ENCODE data around the gene GTF3C2. TPM values are rescaled to one million over a fixed set of nuclear protein-coding genes. Genes with fewer than 3 reads are reported as not detected.

GTF3C2 gene, protein sequence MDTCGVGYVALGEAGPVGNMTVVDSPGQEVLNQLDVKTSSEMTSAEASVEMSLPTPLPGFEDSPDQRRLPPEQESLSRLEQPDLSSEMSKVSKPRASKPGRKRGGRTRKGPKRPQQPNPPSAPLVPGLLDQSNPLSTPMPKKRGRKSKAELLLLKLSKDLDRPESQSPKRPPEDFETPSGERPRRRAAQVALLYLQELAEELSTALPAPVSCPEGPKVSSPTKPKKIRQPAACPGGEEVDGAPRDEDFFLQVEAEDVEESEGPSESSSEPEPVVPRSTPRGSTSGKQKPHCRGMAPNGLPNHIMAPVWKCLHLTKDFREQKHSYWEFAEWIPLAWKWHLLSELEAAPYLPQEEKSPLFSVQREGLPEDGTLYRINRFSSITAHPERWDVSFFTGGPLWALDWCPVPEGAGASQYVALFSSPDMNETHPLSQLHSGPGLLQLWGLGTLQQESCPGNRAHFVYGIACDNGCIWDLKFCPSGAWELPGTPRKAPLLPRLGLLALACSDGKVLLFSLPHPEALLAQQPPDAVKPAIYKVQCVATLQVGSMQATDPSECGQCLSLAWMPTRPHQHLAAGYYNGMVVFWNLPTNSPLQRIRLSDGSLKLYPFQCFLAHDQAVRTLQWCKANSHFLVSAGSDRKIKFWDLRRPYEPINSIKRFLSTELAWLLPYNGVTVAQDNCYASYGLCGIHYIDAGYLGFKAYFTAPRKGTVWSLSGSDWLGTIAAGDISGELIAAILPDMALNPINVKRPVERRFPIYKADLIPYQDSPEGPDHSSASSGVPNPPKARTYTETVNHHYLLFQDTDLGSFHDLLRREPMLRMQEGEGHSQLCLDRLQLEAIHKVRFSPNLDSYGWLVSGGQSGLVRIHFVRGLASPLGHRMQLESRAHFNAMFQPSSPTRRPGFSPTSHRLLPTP
- total RNA-seq (22.3 TPM), polyA plus RNA-seq (ENCODE audit: insufficient read depth in 1 of 8, insufficient read length in 8 of 8, low replicate concordance in 1 of 8) (10 to 100 TPM; 28.7 to 38.7 (median 31.6) TPM)
- long read RNA-seq, donor 1: 0 reads
- long read RNA-seq, donor 2: 0 reads
- long read RNA-seq, donor 3: 0 reads
- long read RNA-seq, donor 4: 0 reads
- long read RNA-seq, donor 5, partial matches to known transcripts: 0 of 5 reads
- long read RNA-seq, donor 5, other reads (novel, unspliced or antisense): 0 of 5 reads
- long read RNA-seq, donor 6, partial matches to known transcripts: 0 of 3 reads
- long read RNA-seq, donor 6, other reads (novel, unspliced or antisense): 0 of 3 reads
- long read RNA-seq, donor 7: 0 reads
- long read RNA-seq, donor 8: 0 reads
- long read RNA-seq, donor 9, partial matches to known transcripts: 0 of 1 reads
- long read RNA-seq, donor 9, other reads (novel, unspliced or antisense): 0 of 1 reads
- long read RNA-seq, donor 10, partial matches to known transcripts: 12 of 14 reads
- long read RNA-seq, donor 10, other reads (novel, unspliced or antisense): 0 of 14 reads
- long read RNA-seq, donor 11, partial matches to known transcripts: 0 of 1 reads
- long read RNA-seq, donor 11, other reads (novel, unspliced or antisense): 0 of 1 reads

DNA sequence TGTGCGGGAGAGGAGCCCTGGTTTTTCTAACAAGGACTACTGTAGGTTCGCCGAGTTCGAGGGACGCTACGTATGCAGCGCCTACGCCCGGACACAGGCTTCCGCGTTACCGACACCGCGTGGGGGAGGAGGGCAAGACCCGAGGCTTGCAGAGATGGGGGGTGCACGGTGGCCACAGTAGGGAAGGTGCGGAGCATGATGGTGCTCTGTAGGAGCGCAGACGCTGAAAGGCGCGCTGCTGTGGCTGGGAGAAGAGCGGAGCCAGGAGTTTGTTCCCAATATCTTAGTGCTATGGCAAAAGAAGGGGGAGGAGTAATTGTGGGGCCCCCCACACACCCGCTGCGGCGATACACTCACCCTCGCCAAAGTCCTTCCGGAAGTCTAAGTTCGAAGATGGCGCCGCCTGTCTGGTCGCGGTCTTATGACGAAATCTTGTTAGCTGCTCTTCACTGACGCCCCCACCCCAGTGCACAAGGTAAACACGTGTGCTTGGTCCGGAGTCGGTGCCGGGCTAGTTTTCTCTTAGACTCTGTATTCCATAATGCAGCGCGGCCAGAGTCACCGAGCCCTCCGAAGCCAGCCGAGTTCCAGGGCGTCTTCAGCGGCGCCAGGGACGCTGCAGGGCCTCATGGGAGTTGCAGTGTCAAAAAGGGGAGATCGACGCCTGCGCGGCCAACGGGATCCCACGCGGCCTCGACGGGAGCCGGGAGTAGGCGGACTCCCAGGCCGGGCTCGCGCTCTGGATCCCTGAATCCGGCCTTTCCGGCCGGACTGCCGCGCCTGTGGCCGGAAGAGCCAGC, at the start of gene GTF3C2:
GTF3C2 (minus strand) TSS at position 383 of the 800 bp plus-strand sequence. CDS start 13,210 bp downstream, outside the sequence.
- Histone ChIP-seq H3K9me3 (replicated peaks; ENCODE audit: control insufficient read depth, low read depth, low read length) (no peaks in the 10 kb centered on the region), H3K27ac (ENCODE audit: low read length) (peak within 1 kb of the TSS; percentile 95), H3K27me3 (ENCODE audit: control insufficient read depth, insufficient read depth, low read length) (no peaks in the 10 kb centered on the region), H3K4me1 (ENCODE audit: control insufficient read depth, insufficient read depth, low read length) (peaks cover 17% of the 10 kb centered on the region), H3K4me3 (ENCODE audit: low read length) (peak within 1 kb of the TSS; percentile 84), H3K36me3 (ENCODE audit: control insufficient read depth, insufficient read depth, low read length) (no peaks in the 10 kb centered on the region)
- peak; percentile 99 for DNase-seq
- under 1% methylated on average over 67 of the region's 67 CpGs for WGBS (ENCODE audit: insufficient coverage)

DNA sequence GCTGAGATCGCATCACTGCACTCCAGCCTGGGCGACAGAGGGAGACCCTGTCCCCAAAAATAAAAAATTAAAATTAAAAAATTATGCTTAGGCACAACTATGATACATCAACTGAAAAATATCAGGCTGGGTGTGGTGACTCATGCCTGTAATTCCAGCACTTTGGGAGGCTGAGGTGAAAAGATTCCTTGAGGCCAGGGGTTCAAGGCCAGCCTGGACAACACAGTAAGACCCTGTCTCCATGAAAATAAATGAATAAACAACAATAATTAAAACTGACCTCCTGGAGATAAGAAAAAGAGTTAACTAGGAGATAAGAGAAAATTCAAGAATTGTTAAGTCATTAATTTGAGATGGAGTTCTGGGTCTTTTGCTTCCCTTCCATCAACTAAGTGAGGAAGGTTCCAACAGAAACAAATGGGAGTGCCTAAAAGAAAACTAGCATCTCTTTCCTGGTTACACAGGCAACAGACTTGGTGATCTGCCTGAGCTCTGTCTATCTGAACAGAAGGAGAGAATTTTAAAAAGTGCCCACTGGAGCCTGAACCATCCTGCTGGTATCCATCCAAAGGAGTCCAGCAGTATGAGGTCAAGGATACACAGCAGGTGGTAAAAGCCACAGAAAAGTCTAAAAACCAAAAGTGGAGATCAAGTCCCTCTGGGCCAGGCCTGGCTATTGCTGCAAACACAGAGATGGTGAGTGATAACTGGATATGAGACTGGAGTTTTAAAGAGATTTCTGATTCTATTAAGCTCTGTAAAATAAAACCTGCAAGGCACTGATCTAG, 44.0 kb upstream of the GTF3C2 start:
- H3K27me3 ChIP-seq (ENCODE audit: control insufficient read depth, insufficient read depth, low read length): no peaks in the 10 kb centered on the region
- no peak overlapping the region for H3K27ac ChIP-seq (ENCODE audit: low read length)
- H3K36me3 ChIP-seq (ENCODE audit: control insufficient read depth, insufficient read depth, low read length): peaks cover 2% of the 10 kb centered on the region
- WGBS (ENCODE audit: insufficient coverage): no CpG with 5 or more reads among the region's 2 CpGs
- H3K4me3 ChIP-seq (ENCODE audit: low read length): no peak overlapping the region
- H3K9me3 ChIP-seq (replicated peaks; ENCODE audit: control insufficient read depth, low read depth, low read length): no peaks in the 10 kb centered on the region
- DNase-seq: no peak
- no peaks in the 10 kb centered on the region for H3K4me1 ChIP-seq (ENCODE audit: control insufficient read depth, insufficient read depth, low read length)

DNA sequence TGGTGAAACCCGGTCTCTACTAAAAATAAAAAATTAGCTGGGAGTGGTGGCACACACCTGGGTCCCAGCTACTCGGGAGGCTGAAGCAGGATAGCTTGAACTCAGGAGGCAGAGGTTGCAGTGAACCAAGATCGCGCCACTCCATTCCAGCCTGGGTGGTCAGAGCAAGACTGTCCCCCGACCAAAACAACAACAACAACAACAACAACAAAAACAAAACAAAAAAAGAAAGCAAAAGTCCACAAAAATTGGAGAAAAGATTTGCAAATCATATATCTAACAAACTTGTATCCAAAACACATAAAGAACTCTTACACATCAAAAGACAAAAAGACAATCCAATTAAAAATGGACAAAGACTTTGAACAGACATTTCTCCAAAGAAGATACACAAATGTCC, 42.4 kb upstream of the GTF3C2 start:
- no peak overlapping the region for H3K4me3 ChIP-seq (ENCODE audit: low read length)

DNA sequence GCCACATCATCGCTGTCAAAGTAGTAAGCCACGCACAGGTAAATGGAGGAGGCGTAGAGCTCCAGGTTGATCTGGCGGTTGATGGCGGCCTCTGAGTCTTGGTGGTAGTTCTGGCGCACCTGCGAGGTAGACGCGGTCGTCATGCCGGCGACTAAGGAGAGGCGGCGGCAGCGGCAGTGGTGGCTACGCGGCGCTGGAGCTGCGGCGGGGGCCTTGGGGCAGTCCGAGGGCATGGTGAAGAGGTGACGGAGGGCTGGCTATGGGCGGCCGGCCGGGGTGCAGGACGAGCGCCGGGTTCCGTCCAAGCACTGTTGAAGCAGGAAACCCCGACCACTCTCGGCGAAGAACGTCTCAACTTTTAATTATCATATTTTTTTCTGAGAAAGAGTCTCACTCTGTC, 36.7 kb upstream of the GTF3C2 start:
- no peak overlapping the region for H3K27ac ChIP-seq (ENCODE audit: low read length)
- no peaks in the 10 kb centered on the region for H3K4me1 ChIP-seq (ENCODE audit: control insufficient read depth, insufficient read depth, low read length)
- peaks cover 5% of the 10 kb centered on the region for H3K36me3 ChIP-seq (ENCODE audit: control insufficient read depth, insufficient read depth, low read length)
- H3K9me3 ChIP-seq (replicated peaks; ENCODE audit: control insufficient read depth, low read depth, low read length): no peaks in the 10 kb centered on the region
- H3K4me3 ChIP-seq (ENCODE audit: low read length): no peak overlapping the region
- H3K27me3 ChIP-seq (ENCODE audit: control insufficient read depth, insufficient read depth, low read length): no peaks in the 10 kb centered on the region
- 94% methylated on average over 26 of the region's 33 CpGs for WGBS (ENCODE audit: insufficient coverage)
- no peak for DNase-seq

More for the DNA sequence above, 42.4 kb upstream of the GTF3C2 start:
- Histone ChIP-seq H3K36me3 (ENCODE audit: control insufficient read depth, insufficient read depth, low read length) (no peaks in the 10 kb centered on the region), H3K27ac (ENCODE audit: low read length) (no peak overlapping the region), H3K27me3 (ENCODE audit: control insufficient read depth, insufficient read depth, low read length) (no peaks in the 10 kb centered on the region), H3K4me1 (ENCODE audit: control insufficient read depth, insufficient read depth, low read length) (no peaks in the 10 kb centered on the region), H3K9me3 (replicated peaks; ENCODE audit: control insufficient read depth, low read depth, low read length) (no peaks in the 10 kb centered on the region)
- no peak for DNase-seq
- WGBS (ENCODE audit: insufficient coverage): no CpG with 5 or more reads among the region's 5 CpGs

DNA sequence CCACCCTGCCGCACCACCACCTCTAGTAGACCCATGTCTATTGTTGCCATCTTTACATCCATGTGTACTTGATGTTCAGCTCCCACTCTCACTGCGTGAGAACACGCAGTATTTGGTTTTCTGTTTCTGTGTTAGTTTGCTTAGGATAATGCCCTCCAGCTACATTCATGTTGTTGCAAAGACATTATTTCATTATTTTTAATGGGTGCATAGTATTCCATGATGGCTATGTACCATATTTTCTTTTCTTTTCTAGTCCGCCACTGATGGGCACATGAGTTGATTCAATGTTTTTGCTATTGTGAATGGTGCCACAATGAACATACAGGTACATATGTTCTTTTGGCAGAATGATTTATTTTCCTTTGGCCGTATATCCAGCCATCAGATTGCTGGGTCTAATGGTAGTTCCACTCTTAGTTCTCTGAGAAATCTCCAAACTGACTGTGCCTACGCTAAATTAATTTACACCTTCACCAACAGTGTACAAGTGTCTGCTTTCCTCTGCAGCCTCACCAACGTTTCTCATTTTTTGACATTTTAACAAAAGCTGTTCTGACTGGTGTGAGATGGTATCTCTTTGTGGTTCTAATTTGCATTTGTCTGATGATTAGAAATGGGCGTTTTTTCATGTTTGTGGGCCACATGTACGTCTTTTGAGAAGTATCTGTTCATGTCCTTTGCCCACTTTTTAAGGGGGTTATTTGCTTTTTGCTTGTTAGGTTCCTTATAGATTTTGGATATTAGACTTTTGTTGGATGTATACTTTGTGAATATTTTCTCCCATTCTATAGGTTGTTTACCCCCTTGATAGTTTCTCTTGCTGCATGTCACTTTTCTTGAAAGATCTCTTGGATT, 34.5 kb upstream of the GTF3C2 start:
- Histone ChIP-seq H3K36me3 (ENCODE audit: control insufficient read depth, insufficient read depth, low read length) (peaks cover 7% of the 10 kb centered on the region), H3K4me1 (ENCODE audit: control insufficient read depth, insufficient read depth, low read length) (no peaks in the 10 kb centered on the region), H3K27me3 (ENCODE audit: control insufficient read depth, insufficient read depth, low read length) (no peaks in the 10 kb centered on the region), H3K27ac (ENCODE audit: low read length) (no peak overlapping the region), H3K9me3 (replicated peaks; ENCODE audit: control insufficient read depth, low read depth, low read length) (no peaks in the 10 kb centered on the region), H3K4me3 (ENCODE audit: low read length) (no peak overlapping the region)
- no peak for DNase-seq
- whole genome bisulfite sequencing (ENCODE audit: insufficient coverage): 100% methylated on average over 1 of the region's 9 CpGs

DNA sequence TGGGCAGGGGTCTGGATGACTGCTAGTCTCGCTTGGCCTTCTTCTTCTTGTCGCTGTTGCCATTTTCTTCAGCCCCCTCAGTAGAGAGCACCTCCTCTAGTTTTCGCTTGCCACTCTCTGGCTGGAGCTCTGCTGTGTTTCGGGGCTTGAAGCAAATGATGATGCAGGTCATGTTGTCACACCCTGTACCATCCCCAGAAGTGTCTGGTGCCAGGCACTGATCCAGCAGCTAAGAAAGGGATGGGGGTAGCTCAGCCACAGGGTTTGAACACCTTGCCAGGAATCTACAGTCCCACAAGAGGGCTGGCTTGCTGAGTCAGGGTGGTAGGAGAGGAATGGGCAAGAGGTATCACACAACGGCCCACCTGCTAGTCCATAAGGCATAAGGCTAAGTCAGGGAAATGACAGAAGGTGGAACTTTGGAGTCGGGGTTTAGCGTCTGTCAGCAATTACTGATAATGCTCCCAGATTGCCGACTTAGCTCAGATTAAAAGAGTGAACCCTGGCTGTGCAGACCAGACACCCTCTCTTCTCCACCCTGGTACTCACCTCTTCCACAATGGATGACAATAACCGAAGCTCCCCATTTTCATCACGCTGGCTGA, 25.1 kb upstream of the GTF3C2 start:
- H3K36me3 ChIP-seq (ENCODE audit: control insufficient read depth, insufficient read depth, low read length): peaks cover 64% of the 10 kb centered on the region
- WGBS (ENCODE audit: insufficient coverage): 89% methylated on average over 5 of the region's 10 CpGs
- H3K27me3 ChIP-seq (ENCODE audit: control insufficient read depth, insufficient read depth, low read length): no peaks in the 10 kb centered on the region
- peak; percentile 25 for DNase-seq
- peaks cover 19% of the 10 kb centered on the region for H3K4me1 ChIP-seq (ENCODE audit: control insufficient read depth, insufficient read depth, low read length)
- no peaks in the 10 kb centered on the region for H3K9me3 ChIP-seq (replicated peaks; ENCODE audit: control insufficient read depth, low read depth, low read length)
- peak overlapping the region; percentile 95 for H3K27ac ChIP-seq (ENCODE audit: low read length)
- no peak overlapping the region for H3K4me3 ChIP-seq (ENCODE audit: low read length)

DNA sequence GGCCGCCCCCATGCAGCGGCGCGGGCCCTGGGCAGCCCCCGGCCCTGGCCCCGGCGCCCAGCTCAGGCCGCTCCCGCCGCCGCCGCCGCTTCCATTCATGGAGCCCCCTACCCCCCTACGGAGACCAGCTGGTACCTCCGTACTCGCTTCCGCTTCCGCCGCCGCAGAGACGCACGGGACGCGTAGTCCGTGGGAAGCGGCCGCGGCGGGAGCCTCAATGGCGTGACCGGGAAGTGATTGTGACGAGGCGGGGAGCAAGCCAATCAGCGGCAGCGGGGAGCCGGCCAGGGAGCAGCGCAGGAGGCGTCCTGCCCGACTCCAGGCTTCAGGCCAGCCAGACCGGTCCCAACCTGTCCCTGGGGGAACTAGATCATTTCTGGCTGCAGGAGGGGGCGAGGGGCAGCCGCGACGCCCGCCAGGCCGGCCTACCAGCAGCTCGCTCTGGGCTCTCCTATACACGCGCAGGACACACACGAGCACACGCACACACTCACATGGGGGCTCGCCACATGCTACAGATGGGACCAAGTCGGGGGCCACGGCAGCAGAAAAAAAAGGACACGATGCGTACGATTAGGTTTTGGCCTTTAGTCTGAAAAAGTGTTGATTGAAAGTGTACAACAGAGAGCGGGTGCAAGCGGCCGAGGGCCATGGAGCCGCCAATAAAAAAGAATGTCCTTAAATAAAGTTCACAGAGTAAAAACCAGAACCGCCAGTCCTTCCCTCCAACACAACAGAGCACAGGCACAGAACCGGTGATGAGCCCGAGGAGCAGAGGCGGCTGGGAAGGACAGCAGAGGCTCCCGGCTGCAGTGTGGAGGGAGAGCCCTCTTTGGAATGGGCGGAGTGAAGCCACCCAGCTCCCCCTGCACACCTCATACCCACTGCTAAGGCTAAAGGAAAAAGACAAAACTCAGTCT, 24.3 kb upstream of the GTF3C2 start, which contains the start of gene ZNF513:
ZNF513 (minus strand) TSS at position 109 of the 920 bp plus-strand sequence. CDS start 208 bp downstream, outside the sequence.
- H3K27ac ChIP-seq (ENCODE audit: low read length): peak within 1 kb of the TSS; percentile 95
- no peaks in the 10 kb centered on the region for H3K27me3 ChIP-seq (ENCODE audit: control insufficient read depth, insufficient read depth, low read length)
- no peaks in the 10 kb centered on the region for H3K9me3 ChIP-seq (replicated peaks; ENCODE audit: control insufficient read depth, low read depth, low read length)
- H3K4me3 ChIP-seq (ENCODE audit: low read length): peak within 1 kb of the TSS; percentile 79
- DNase-seq: peak; percentile 98
- H3K36me3 ChIP-seq (ENCODE audit: control insufficient read depth, insufficient read depth, low read length): peaks cover 69% of the 10 kb centered on the region
- H3K4me1 ChIP-seq (ENCODE audit: control insufficient read depth, insufficient read depth, low read length): peaks cover 19% of the 10 kb centered on the region
- WGBS (ENCODE audit: insufficient coverage): 3% methylated on average over 49 of the region's 67 CpGs
